K562 (cell line): ENCODE data around the gene MAP4K4. TPM values are rescaled to one million over a fixed set of nuclear protein-coding genes. Genes with fewer than 3 reads are reported as not detected.

ENCODE experiments used
- ATAC-seq: fragments of 200-7000 bp; cut with Tn5 transposase; 3 replicates; pipeline ENCODE4 v1.9.1; 2020; ENCODE audit warnings: moderate library complexity
- BruUV-seq: library from RNA; stranded (reverse); fragments of 400-500 nt; replicated peaks from 2 replicates; lab custom pipeline; 2021; lab: Mats Ljungman, UMichigan
- CTCF ChIA-PET: fragments of 300-600 bp; formaldehyde crosslinking; extraction: SDS; loops from one replicate; lab custom pipeline; 2021; ENCODE audit warnings: low intra/inter-chr PET ratio; lab: Yijun Ruan, JAX
- POLR2A ChIA-PET: fragments of 300-600, 350-650 bp; sonication (Branson Sonifier 250); formaldehyde crosslinking; extraction: SDS; loops from one replicate; lab custom pipeline; 2021; ENCODE audit warnings: antibody characterized with exemption, inconsistent platforms; lab: Yijun Ruan, JAX
- DNase-seq, 4 experiments: peaks; one replicate each; pipeline versions ENCODE4 v3.0.0 to v3.0.0-alpha.2; 2011 to 2018; ENCODE audit warnings: low spot score in 3 of 4, mixed read lengths in 3 of 4; ENCODE audit errors: extremely low read depth in 1 of 4
- FAIRE-seq: peaks from 2 replicates; lab custom pipeline; 2011; peaks lifted over from hg19 to GRCh38; lab: Jason Lieb, UNC
- H2AFZ ChIP-seq: 2 replicates; pipeline ENCODE4 v1.6.0; 2011; ENCODE audit warnings: low read depth, low read length, control low read depth, inconsistent platforms
- H3K27ac ChIP-seq: fragments of 200-600 bp; 3 replicates; pipeline ENCODE4 v1.8.0; 2011; ENCODE audit warnings: low read depth, mild to moderate bottlenecking, control low read depth, inconsistent platforms, low read length, moderate library complexity, mixed read lengths; ENCODE audit errors: extremely low read depth
- H3K27me3 ChIP-seq, 2 experiments: fragments of 300-600 bp in 1 of 2; 2 replicates in 1 of 2; 3 replicates in 1 of 2; pipeline versions ENCODE4 v1.6.0 to v1.8.0; 2011; ENCODE audit warnings: inconsistent platforms in 2 of 2, low read length in 2 of 2, mild to moderate bottlenecking in 1 of 2, mixed read lengths in 1 of 2, moderate library complexity in 1 of 2; ENCODE audit not compliant: control insufficient read depth in 2 of 2, insufficient read depth in 2 of 2
- H3K36me3 ChIP-seq: fragments of 300-600 bp; 3 replicates; pipeline ENCODE4 v1.8.0; 2011; ENCODE audit warnings: mild to moderate bottlenecking, low read length, inconsistent platforms; ENCODE audit not compliant: control insufficient read depth, insufficient read depth
- H3K4me1 ChIP-seq, 2 experiments: fragments of 200-600 bp in 1 of 2; replicated peaks in 1 of 2; 2 replicates in 1 of 2; 3 replicates in 1 of 2; pipeline versions ENCODE4 v1.5.1 to v1.8.0; 2011; ENCODE audit warnings: inconsistent platforms in 2 of 2, low read length in 2 of 2, mild to moderate bottlenecking in 1 of 2, mixed read lengths in 1 of 2, moderate library complexity in 1 of 2; ENCODE audit not compliant: control insufficient read depth in 2 of 2, insufficient read depth in 2 of 2
- H3K4me2 ChIP-seq: 2 replicates; pipeline ENCODE4 v1.6.1; 2011; ENCODE audit warnings: low read length, control low read depth, inconsistent platforms, mixed read lengths; ENCODE audit not compliant: insufficient read depth
- H3K4me3 ChIP-seq: fragments of 200-600 bp; sonication (generic), shearing (Covaris generic); 2 replicates; pipeline ENCODE4 v1.5.1; 2016; ENCODE audit warnings: control low read depth, inconsistent platforms
- H3K79me2 ChIP-seq: fragments of 200-600 bp; 3 replicates; pipeline ENCODE4 v1.8.0; 2011; ENCODE audit warnings: low read length, inconsistent platforms; ENCODE audit not compliant: control insufficient read depth, insufficient read depth
- H3K9ac ChIP-seq, 2 experiments: 2 replicates each; pipeline versions ENCODE4 v1.6.0 to v1.6.1; 2011; ENCODE audit warnings: low read depth in 2 of 2, low read length in 2 of 2, control low read depth in 1 of 2, inconsistent platforms in 1 of 2, mild to moderate bottlenecking in 1 of 2, mixed read lengths in 1 of 2; ENCODE audit not compliant: insufficient read depth in 1 of 2
- H3K9me1 ChIP-seq: one replicate; pipeline ENCODE4 v1.6.0; 2011; ENCODE audit warnings: inconsistent platforms, mild to moderate bottlenecking, low read length, moderate library complexity; ENCODE audit not compliant: control insufficient read depth, insufficient read depth
- H3K9me3 ChIP-seq: replicated peaks from 2 replicates; pipeline ENCODE4 v1.5.1; 2011; ENCODE audit warnings: low read depth, low read length, inconsistent platforms; ENCODE audit not compliant: control insufficient read depth, insufficient read depth
- H4K20me1 ChIP-seq: replicated peaks from 2 replicates; pipeline ENCODE4 v1.6.1; 2011; ENCODE audit warnings: low read length, inconsistent platforms, mixed read lengths; ENCODE audit not compliant: control insufficient read depth, insufficient read depth
- PRMT5 ChIP-seq: sonication (generic); formaldehyde crosslinking; IDR thresholded peaks from 2 replicates; pipeline ENCODE4 v1.5.0; 2020; ENCODE audit warnings: missing genetic modification reagents
- SIN3B ChIP-seq: fragments of 450-650 bp; IDR thresholded peaks from 2 replicates; pipeline ENCODE4 v1.6.1; 2017; ENCODE audit warnings: low read depth, mild to moderate bottlenecking, moderate library complexity
- ZNF316 ChIP-seq: fragments of 450-650 bp; IDR thresholded peaks from 2 replicates; pipeline ENCODE4 v1.6.1; 2016
- WGBS: fragments of 100-300 bp; shearing (Covaris generic); methylation state at CpG from one replicate; pipeline ENCODE4 v1.1.6; 2016; ENCODE audit warnings: low coverage, mixed read lengths; ENCODE audit not compliant: insufficient coverage; ENCODE audit errors: missing lambda C conversion rate; 5-methylcytosine and 5-hydroxymethylcytosine counted together
- in situ Hi-C: fragments of 300-500 bp; cut with MboI; formaldehyde crosslinking; loops from 4 replicates; pipeline ENCODE4 v1.15.0; 2018; ENCODE audit warnings: inconsistent platforms, mixed read lengths
- intact Hi-C: fragments of 100-400 bp; cut with micrococcal nuclease; formaldehyde crosslinking; loops from 2 replicates; pipeline ENCODE4 v1.14.2; 2022
- polyA plus RNA-seq, 8 experiments: library from polyadenylated mRNA; depleted of rRNA in 4 of 8; stranded (reverse) in 5 of 8; unstranded in 3 of 8; fragments of >200 nt; fragmentation: Nextera tagmentation in 2 of 8; fragmentation: Illumina TruSeq in 1 of 8; extraction: Ambion mirVana in 2 of 8; extraction: Trizol in 1 of 8; gene quantifications; 2 replicates each; pipeline versions ENCODE4 v1.2.1 to v1.2.3, GENCODE V29; 2011 to 2014; ENCODE audit warnings: inconsistent platforms in 1 of 8, missing spikeins in 1 of 8
- total RNA-seq, 7 experiments: library from RNA; depleted of rRNA in 6 of 7; stranded (reverse); fragments of >200 nt in 6 of 7; fragmentation: Illumina TruSeq in 2 of 7; extraction: Trizol in 2 of 7; gene quantifications; 2 replicates each; pipeline versions ENCODE4 v1.2.1 to v1.2.3, GENCODE V29; 2011 to 2021; ENCODE audit warnings: low replicate concordance in 1 of 7

Gene MAP4K4
- total and polyA plus RNA-seq, 9 of the 15 experiments (the other 6 are each of a cell fraction or from before 2014, with no cell fraction given), result 7.6 to 76.4 (median 50.6) TPM

GRCh38 chr2:101802329-101802728, 104.8 kb downstream of the MAP4K4 start (continued):
- no peak for TF ChIP-seq SIN3B
- TF ChIP-seq, all 486 proteins: peak for 0

DNA sequence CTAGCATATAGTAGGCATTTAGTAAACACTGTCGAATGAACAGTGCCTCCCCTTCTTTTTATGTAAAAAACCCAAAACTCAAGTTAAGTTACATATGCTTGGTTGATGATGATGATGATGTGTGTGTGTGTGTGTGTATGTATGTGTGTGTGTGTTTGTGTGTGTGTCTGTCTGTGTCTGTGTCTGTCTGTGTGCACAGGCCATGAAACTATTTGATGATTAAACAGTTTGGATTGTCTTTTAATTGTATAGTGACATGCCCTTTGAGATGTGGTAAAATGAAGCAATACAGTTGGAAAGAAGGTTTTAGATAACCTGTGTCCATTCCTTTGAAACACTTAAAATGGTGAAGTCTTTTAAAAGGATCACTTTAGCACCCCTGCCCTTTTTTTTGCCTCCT, 105.6 kb downstream of the MAP4K4 start:
- peaks cover 42% of the 10 kb centered on the region for H3K79me2 ChIP-seq
- in situ Hi-C loops (no loop called here), intact Hi-C loops (no loop called here)
- no peaks in the 10 kb centered on the region; the same call in 1 of the 2 replicates for H4K20me1 ChIP-seq
- 86% methylated on average over 1 of the region's 1 CpG for WGBS
- POLR2A ChIA-PET, result no interaction called here
- FAIRE-seq (no peak), DNase-seq (no peak), ATAC-seq (no peak)
- H3K9ac ChIP-seq, result no peak overlapping the region
- no peaks in the 10 kb centered on the region for H3K9me3 ChIP-seq
- BruUV-seq, result no TSS peak
- no peaks in the 10 kb centered on the region for H3K9me1 ChIP-seq
- CTCF ChIA-PET, result no interaction called here
- H3K4me2 ChIP-seq, result no peak overlapping the region
- no peaks in the 10 kb centered on the region for H3K27me3 ChIP-seq
- H2AFZ ChIP-seq, result no peak overlapping the region
- no peak overlapping the region for H3K27ac ChIP-seq
- TF ChIP-seq ZNF316 (0 out of 2 replicates have a peak, but pooled peaks have one; percentile 12), PRMT5 (CRISPR knock-in tag) (no peak)
- H3K4me3 ChIP-seq, result no peak overlapping the region
- H3K36me3 ChIP-seq, result no peaks in the 10 kb centered on the region
- H3K4me1 ChIP-seq, result peaks cover 12 to 14% of the 10 kb centered on the region in 2 experiments; a peak in 4 of 5 replicates
